NB4 (cell line): ENCODE results near the gene PELI2.

Experiments
- DNase-seq: peaks from one replicate; pipeline ENCODE4 v3.0.0; 2010; ENCODE audit warnings: low read depth
- H3K4me3 ChIP-seq: one replicate; pipeline ENCODE4 v1.5.1; 2011; ENCODE audit warnings: mild to moderate bottlenecking, low read depth, low read length, moderate library complexity
- MYC ChIP-seq: IDR thresholded peaks from 2 replicates; pipeline ENCODE4 v1.6.1; 2011; ENCODE audit warnings: low read depth, low read length
- POLR2A ChIP-seq: IDR thresholded peaks from 2 replicates; pipeline ENCODE4 v1.6.1; 2011; ENCODE audit warnings: mild to moderate bottlenecking; ENCODE audit not compliant: insufficient read length; ENCODE audit errors: extremely low read depth
- TF ChIP-seq, protein P1 (sequence below): IDR thresholded peaks from one replicate; pipeline ENCODE4 v1.5.1; 2012; ENCODE audit warnings: low read depth, low read length
- TF ChIP-seq, protein P2 (sequence below): IDR thresholded peaks from 2 replicates; pipeline ENCODE4 v1.6.1; 2011; ENCODE audit warnings: low read depth, low read length

PELI2 gene

DNA sequence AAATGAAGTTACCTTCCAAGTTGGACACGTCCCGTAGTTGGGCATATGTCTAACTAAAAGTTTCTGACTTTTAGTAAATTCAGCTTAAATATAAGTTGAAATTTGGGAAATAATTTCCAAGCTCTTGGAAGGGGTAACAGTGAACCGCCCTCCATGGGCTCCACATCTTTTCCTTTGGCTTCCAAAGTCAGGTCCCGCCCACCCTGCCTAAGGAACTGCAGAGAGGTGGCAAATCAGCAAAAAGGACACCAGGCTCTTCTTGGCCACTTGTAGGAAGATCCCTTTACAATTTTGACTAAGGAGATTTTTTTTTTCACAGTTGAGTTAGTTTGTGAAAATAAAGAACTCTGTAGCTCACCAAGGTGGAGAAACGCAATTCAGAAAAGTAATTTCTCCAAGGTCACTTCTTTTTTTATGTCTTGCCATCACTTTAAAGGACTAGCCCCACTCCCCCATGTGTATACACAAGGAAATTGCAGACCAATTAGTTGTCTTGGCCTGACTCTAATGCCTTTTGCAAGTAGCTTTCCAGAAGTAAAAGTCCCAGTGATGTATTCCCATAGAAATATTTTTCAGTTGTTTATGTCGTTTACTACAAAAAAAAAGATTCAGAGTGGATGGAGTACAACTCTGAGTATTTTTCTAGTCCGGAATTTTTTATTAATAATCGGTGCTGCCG, 181.2 kb downstream of the PELI2 start:
- TF ChIP-seq MYC (no peak), POLR2A (no peak)
- TF ChIP-seq, protein P1, sequence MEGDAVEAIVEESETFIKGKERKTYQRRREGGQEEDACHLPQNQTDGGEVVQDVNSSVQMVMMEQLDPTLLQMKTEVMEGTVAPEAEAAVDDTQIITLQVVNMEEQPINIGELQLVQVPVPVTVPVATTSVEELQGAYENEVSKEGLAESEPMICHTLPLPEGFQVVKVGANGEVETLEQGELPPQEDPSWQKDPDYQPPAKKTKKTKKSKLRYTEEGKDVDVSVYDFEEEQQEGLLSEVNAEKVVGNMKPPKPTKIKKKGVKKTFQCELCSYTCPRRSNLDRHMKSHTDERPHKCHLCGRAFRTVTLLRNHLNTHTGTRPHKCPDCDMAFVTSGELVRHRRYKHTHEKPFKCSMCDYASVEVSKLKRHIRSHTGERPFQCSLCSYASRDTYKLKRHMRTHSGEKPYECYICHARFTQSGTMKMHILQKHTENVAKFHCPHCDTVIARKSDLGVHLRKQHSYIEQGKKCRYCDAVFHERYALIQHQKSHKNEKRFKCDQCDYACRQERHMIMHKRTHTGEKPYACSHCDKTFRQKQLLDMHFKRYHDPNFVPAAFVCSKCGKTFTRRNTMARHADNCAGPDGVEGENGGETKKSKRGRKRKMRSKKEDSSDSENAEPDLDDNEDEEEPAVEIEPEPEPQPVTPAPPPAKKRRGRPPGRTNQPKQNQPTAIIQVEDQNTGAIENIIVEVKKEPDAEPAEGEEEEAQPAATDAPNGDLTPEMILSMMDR = no peak
- TF ChIP-seq, protein P2, sequence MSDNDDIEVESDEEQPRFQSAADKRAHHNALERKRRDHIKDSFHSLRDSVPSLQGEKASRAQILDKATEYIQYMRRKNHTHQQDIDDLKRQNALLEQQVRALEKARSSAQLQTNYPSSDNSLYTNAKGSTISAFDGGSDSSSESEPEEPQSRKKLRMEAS = no peak
- H3K4me3 ChIP-seq = no peak overlapping the region
- DNase-seq = no peak

DNA sequence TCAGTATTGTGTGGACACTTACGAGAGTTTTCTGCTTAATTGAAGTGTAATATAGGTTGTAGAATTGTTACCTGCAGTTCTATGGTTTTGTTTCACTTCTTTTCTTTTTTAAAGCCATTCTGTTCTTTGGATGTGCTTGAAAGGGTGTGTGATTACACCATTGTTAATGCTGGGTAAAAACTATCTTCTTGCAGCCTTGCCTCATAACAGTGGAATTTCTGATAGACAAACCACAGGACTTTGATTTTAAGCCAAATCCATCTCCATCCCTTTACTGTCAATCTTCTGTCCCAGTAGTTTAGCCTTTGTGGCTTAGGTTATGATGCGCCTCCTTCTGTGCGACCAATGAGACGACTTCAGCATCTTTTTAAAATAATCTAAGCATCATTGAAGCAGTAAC, 182.3 kb downstream of the PELI2 start:
- no peak overlapping the region for H3K4me3 ChIP-seq
- TF ChIP-seq MYC = no peak
- no peak for TF ChIP-seq POLR2A
- TF ChIP-seq, protein P1 = no peak
- TF ChIP-seq, protein P2 = no peak
- no peak for DNase-seq

DNA sequence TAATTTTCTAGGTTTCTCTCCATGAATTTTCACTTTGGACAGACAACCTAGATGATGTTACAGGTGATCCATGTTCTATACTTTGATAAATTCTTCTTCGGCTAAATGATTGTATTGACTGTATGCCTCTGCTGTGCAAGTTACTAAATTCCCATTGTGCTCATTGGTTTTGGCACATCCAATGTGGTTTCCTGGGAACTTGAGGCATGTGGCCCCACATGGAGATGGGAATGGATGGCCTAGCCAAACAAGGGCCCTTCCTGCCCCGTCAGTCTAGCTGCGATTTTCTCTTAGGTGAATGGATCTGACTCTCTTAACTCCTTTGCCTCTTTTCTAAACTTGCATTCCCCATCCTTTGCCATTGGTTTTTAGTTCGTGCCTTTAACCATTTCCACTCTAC, 186.2 kb downstream of the PELI2 start:
- no peak for DNase-seq

DNA sequence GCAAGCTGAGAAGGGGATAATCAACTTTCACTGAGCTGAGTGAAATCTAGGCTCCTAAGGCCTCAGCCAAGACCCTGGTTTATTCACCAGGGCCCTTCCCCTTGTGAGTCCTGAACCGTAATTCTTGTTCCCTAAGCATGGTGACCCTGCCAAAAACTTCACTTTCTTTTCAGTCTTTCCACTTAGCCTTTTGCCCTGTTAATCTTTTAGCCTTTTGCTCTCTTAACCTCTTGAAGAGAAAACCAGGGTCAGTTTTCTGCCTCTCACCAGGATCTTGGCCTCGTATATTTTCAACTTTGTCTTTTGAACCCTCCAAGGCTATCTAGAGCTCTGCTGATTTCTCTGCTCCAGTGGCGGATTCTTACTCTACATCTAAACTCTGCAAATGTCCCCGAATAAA, 191.0 kb downstream of the PELI2 start:
- no peak for DNase-seq
- H3K4me3 ChIP-seq = no peak overlapping the region
- TF ChIP-seq POLR2A (no peak), MYC (no peak)
- TF ChIP-seq, protein P1 = no peak
- TF ChIP-seq, protein P2 = no peak

More for the DNA sequence above, 186.2 kb downstream of the PELI2 start:
- H3K4me3 ChIP-seq = no peak overlapping the region
- TF ChIP-seq POLR2A (no peak), MYC (no peak)
- TF ChIP-seq, protein P1 = no peak
- TF ChIP-seq, protein P2 = no peak

DNA sequence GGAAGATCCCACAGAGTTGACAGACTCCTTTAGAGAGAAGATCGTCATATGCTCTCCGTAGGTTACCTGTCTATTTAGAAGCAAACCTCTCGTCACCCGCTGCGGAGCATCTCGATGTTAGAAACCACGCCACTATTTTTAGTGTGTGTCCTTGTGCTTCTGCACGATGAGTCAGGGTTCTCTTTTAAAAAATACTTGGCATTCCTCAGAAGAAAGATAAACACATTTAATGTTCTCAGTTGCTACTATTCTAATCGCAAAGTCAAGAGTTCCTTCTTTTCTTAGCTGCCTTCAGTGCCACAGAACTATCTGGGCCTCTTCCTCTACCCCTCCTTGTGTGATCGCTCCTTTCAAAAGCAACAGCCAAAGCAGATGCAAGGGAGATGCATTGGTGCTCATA, 192.4 kb downstream of the PELI2 start:
- no peak overlapping the region for H3K4me3 ChIP-seq
- TF ChIP-seq, protein P2 = no peak
- no peak for TF ChIP-seq POLR2A
- TF ChIP-seq, protein P1 = no peak
- TF ChIP-seq MYC = no peak
- DNase-seq = no peak
